Gastrocnemius medialis (tissue), 4 donors: ENCODE measurements around the gene RNF113B.

ENCODE experiments used
- POLR2A ChIP-seq, 2 donors: fragments of 450-650 bp; IDR thresholded peaks; one replicate each; pipeline ENCODE4 v1.6.1; 2017; ENCODE audit warnings: antibody characterized with exemption in 2 of 2, mild to moderate bottlenecking in 2 of 2, moderate library complexity in 2 of 2
- TF ChIP-seq, protein P1 (sequence below), 5 experiments: fragments of 450-650 bp in 3 of 5; fragments of 200-600 bp in 2 of 5; sonication (generic) in 2 of 5; IDR thresholded peaks in 4 of 5; conservative IDR thresholded peaks in 1 of 5; 1 replicate in 4 of 5; 2 replicates in 1 of 5; pipeline ENCODE4 v1.5.1; 2016 to 2019; ENCODE audit warnings: antibody characterized with exemption in 5 of 5, mild to moderate bottlenecking in 3 of 5, moderate library complexity in 3 of 5

DNA sequence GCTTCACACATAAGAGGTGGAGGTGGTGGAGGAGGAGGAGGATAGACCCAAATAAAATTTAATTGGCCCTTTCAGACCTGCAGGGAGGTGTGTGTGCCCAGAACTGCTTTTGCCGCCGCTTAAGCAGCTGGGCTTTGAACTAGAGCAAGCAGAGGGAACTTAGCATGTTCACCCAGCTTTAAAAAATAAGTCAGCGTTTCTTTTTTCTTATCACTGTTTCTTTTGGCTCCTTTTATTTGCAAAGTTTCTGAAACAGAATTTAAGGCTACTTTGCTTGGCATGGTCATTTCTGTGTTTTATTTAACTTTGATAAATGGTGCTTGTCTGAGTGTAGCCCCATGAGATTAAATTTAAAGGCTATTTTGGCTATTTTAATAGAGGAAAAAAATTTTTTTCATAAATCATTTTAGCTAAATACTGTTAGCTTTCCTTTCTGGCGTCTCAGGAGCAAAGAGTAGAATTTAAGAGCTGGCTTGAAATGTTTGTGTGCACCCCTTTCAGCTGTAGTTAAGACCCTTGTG, 43.3 kb upstream of the RNF113B start:
- TF ChIP-seq POLR2A (IDR thresholded peaks at IDR 0.05), result no peak
- TF ChIP-seq, protein P1, sequence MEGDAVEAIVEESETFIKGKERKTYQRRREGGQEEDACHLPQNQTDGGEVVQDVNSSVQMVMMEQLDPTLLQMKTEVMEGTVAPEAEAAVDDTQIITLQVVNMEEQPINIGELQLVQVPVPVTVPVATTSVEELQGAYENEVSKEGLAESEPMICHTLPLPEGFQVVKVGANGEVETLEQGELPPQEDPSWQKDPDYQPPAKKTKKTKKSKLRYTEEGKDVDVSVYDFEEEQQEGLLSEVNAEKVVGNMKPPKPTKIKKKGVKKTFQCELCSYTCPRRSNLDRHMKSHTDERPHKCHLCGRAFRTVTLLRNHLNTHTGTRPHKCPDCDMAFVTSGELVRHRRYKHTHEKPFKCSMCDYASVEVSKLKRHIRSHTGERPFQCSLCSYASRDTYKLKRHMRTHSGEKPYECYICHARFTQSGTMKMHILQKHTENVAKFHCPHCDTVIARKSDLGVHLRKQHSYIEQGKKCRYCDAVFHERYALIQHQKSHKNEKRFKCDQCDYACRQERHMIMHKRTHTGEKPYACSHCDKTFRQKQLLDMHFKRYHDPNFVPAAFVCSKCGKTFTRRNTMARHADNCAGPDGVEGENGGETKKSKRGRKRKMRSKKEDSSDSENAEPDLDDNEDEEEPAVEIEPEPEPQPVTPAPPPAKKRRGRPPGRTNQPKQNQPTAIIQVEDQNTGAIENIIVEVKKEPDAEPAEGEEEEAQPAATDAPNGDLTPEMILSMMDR (IDR thresholded peaks at IDR 0.05 in 4 of 5, conservative IDR thresholded peaks at IDR 0.05 in 1 of 5), result no peak
